GM18498 (cell line): ENCODE results near the gene PADI6.
"Not testable (repeated sequence)": the region's sequence is repeated elsewhere in the genome, so short reads cannot be mapped to it uniquely, and the experiment has no call there.

Experiments used
- ATAC-seq: cut with Tn5 transposase; IDR thresholded peaks from one replicate; pipeline ENCODE4 v1.9.1; 2021; ENCODE audit warnings: mild to moderate bottlenecking, moderate library complexity; ENCODE audit not compliant: unreplicated experiment

Gene PADI6

GRCh38 chr1:17404034-17404684 lies 32.2 kb downstream of the PADI6 start:
- ATAC-seq, result no peak

- no peak for ATAC-seq
These were observed 32.8 kb downstream of the PADI6 start for GRCh38 chr1:17404820-17405219.

- no peak for ATAC-seq
These were observed 34.1 kb downstream of the PADI6 start for GRCh38 chr1:17405898-17406759.

GRCh38 chr1:17406760-17407475 lies 34.9 kb downstream of the PADI6 start:
- ATAC-seq, result not testable (repeated sequence)

- ATAC-seq, result not testable (repeated sequence)
These were observed 36.0 kb downstream of the PADI6 start for GRCh38 chr1:17407786-17408514.

- ATAC-seq, result no peak
These were observed 37.4 kb downstream of the PADI6 start for GRCh38 chr1:17409391-17409811.

- no peak for ATAC-seq
These were observed 40.3 kb downstream of the PADI6 start for GRCh38 chr1:17412093-17412870.

- no peak for ATAC-seq
These were observed 42.0 kb downstream of the PADI6 start for GRCh38 chr1:17414022-17414421.

GRCh38 chr1:17416389-17416788 lies 44.4 kb downstream of the PADI6 start:
- ATAC-seq, result no peak

GRCh38 chr1:17419626-17420328 lies 47.8 kb downstream of the PADI6 start:
- no peak for ATAC-seq

- no peak for ATAC-seq
These were observed 48.5 kb downstream of the PADI6 start for GRCh38 chr1:17420391-17420918.

GRCh38 chr1:17422461-17422860 lies 50.5 kb downstream of the PADI6 start:
- ATAC-seq, result no peak

GRCh38 chr1:17423781-17424245 lies 51.8 kb downstream of the PADI6 start:
- no peak for ATAC-seq

GRCh38 chr1:17425806-17426600 lies 54.0 kb downstream of the PADI6 start:
- no peak for ATAC-seq

GRCh38 chr1:17427696-17428660 lies 56.0 kb downstream of the PADI6 start:
- ATAC-seq, result no peak

GRCh38 chr1:17429183-17429582 lies 57.2 kb downstream of the PADI6 start:
- no peak for ATAC-seq

- ATAC-seq, result no peak
These were observed 60.4 kb downstream of the PADI6 start for GRCh38 chr1:17432412-17432811.
